ENCODE measurements around the gene DAP. TPM values are rescaled to one million over a fixed set of nuclear protein-coding genes. Genes with fewer than 3 reads are reported as not detected.

Gene DAP
- total RNA-seq, 1 experiment from 2014 or later = 47.2 TPM

- H3K27ac ChIP-seq (ENCODE audit: insufficient read length, low read depth, low read length) = no peak overlapping the region
- Mint-ChIP-seq H3K27me3 (ENCODE audit: low read depth) (no peaks in the 10 kb centered on the region), H3K27ac (no peak overlapping the region), H3K9me3 (no peaks in the 10 kb centered on the region), H3K4me1 (peaks cover 42 to 48% of the 10 kb centered on the region in 2 experiments), H3K36me3 (ENCODE audit: insufficient read depth in 1 of 3, low read depth in 3 of 3) (no peaks in the 10 kb centered on the region), H3K4me3 (no peak overlapping the region)
- H4K91ac ChIP-seq (ENCODE audit: insufficient read length, low read depth, low read length) = no peak overlapping the region
- H3K23ac ChIP-seq (ENCODE audit: insufficient read length, low read depth, low read length) = no peak overlapping the region
- no peak overlapping the region for H2BK15ac ChIP-seq (ENCODE audit: low read depth, low read length)
- H2BK5ac ChIP-seq (ENCODE audit: insufficient read length, low read length) = no peak overlapping the region
- no peak overlapping the region for H3K14ac ChIP-seq (ENCODE audit: insufficient read depth, low read length)
- no peaks in the 10 kb centered on the region for H3K23me2 ChIP-seq (ENCODE audit: insufficient read length, low read depth, low read length, poor library complexity, severe bottlenecking)
- no peak overlapping the region for H3K56ac ChIP-seq (ENCODE audit: insufficient read length, low read depth, low read length)
- H3K79me2 ChIP-seq (ENCODE audit: insufficient read depth, low read length) = no peaks in the 10 kb centered on the region
- no peak overlapping the region for H2BK120ac ChIP-seq (ENCODE audit: low read depth, low read length, poor library complexity, severe bottlenecking)
- H4K5ac ChIP-seq (ENCODE audit: insufficient read length, low read depth, low read length) = no peak overlapping the region
- H3T11ph ChIP-seq (ENCODE audit: low read length) = no peak overlapping the region
- no peak overlapping the region for H3K4ac ChIP-seq (ENCODE audit: low read depth, low read length)
- no peak overlapping the region for H2AFZ ChIP-seq (ENCODE audit: low read length)
- H4K8ac ChIP-seq (replicated peaks; ENCODE audit: insufficient read length, low read depth, low read length) = no peak overlapping the region
- no CpG with 5 or more reads among the region's 7 CpGs for WGBS (ENCODE audit: extremely low coverage, insufficient read length, low lambda C conversion rate)
- peaks cover 21% of the 10 kb centered on the region for H3K4me1 ChIP-seq (ENCODE audit: insufficient read depth, low read length)
- TF ChIP-seq, protein P1, sequence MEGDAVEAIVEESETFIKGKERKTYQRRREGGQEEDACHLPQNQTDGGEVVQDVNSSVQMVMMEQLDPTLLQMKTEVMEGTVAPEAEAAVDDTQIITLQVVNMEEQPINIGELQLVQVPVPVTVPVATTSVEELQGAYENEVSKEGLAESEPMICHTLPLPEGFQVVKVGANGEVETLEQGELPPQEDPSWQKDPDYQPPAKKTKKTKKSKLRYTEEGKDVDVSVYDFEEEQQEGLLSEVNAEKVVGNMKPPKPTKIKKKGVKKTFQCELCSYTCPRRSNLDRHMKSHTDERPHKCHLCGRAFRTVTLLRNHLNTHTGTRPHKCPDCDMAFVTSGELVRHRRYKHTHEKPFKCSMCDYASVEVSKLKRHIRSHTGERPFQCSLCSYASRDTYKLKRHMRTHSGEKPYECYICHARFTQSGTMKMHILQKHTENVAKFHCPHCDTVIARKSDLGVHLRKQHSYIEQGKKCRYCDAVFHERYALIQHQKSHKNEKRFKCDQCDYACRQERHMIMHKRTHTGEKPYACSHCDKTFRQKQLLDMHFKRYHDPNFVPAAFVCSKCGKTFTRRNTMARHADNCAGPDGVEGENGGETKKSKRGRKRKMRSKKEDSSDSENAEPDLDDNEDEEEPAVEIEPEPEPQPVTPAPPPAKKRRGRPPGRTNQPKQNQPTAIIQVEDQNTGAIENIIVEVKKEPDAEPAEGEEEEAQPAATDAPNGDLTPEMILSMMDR (conservative IDR thresholded peaks at IDR 0.05) = no peak
- no peaks in the 10 kb centered on the region for H3K79me1 ChIP-seq (ENCODE audit: insufficient read depth, low read depth, low read length, poor library complexity, severe bottlenecking)
- DNase-seq = no peak
- H2BK12ac ChIP-seq (ENCODE audit: insufficient read length, low read depth, low read length) = no peak overlapping the region
- no peak overlapping the region for H2AK5ac ChIP-seq (ENCODE audit: insufficient read length, low read length)
- no peak overlapping the region for H3K4me2 ChIP-seq (ENCODE audit: insufficient read depth, insufficient read length, low read length)
- no peak overlapping the region for H3K18ac ChIP-seq (ENCODE audit: insufficient read length, low read depth, low read length)
- no peak overlapping the region for H3K9ac ChIP-seq (ENCODE audit: extremely low read depth, insufficient read length, low read length)
- no peaks in the 10 kb centered on the region for H3K27me3 ChIP-seq (ENCODE audit: insufficient read depth, low read length)
- no peaks in the 10 kb centered on the region for H3K9me3 ChIP-seq (ENCODE audit: control insufficient read depth, low read depth, low read length)
- H4K20me1 ChIP-seq (ENCODE audit: control insufficient read depth, insufficient read depth, insufficient read length) = no peaks in the 10 kb centered on the region
- H2BK20ac ChIP-seq (ENCODE audit: low read depth, low read length, poor library complexity, severe bottlenecking) = no peak overlapping the region
Measured at GRCh38 chr5:10702911-10703491, 58.0 kb downstream of the DAP start.

Measured in H9 (cell line).